HG02973 (cell line): Measurements from ENCODE around the gene CEND1.

ENCODE experiments used
- ATAC-seq: cut with Tn5 transposase; IDR thresholded peaks from one replicate; pipeline ENCODE4 v1.9.1; 2021; ENCODE audit warnings: moderate library complexity; ENCODE audit not compliant: unreplicated experiment

Gene CEND1

DNA sequence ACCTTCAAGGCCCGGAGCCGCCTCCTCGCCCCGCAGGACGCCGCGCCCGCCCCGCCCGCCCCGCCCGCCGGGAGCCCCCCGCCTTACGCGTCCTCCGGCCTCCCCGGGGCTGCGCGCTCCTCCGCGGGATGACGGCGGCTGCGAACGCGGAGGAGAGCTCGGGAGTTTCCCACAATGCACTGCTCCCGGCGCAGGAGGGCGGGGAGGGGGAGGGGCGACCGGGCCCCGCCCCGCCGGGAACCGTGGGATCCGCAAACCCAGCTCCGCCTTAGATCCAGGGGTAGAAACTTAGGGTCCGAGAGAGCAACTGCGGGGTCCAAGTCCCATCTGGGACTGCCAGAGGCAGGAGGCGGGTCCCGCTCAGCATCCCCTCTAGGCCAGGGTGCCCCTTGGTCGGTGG, at the start of gene CEND1:
Gene CEND1, minus strand, starts transcription at position 148 of the 400 bp plus-strand sequence. CDS start 1,514 bp downstream, outside the sequence.
- ATAC-seq: no peak

DNA sequence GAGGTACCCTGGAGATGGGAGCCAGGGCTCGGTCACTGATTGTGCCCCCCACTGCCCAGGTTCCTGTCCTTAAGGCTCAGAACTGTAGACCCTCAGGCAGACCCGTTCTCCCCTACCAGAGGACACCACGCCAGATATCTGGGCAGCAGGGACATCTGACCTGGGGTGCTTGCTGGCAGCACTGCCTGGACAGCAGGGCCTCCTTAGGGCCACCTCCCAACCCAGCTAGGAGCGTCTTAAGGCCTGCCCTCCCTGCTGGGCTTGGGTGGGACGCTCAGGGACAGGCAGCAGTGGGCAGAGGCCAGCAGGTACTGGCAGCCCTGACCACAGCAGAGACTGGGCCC, 49.4 kb upstream of the CEND1 start:
- no peak for ATAC-seq

DNA sequence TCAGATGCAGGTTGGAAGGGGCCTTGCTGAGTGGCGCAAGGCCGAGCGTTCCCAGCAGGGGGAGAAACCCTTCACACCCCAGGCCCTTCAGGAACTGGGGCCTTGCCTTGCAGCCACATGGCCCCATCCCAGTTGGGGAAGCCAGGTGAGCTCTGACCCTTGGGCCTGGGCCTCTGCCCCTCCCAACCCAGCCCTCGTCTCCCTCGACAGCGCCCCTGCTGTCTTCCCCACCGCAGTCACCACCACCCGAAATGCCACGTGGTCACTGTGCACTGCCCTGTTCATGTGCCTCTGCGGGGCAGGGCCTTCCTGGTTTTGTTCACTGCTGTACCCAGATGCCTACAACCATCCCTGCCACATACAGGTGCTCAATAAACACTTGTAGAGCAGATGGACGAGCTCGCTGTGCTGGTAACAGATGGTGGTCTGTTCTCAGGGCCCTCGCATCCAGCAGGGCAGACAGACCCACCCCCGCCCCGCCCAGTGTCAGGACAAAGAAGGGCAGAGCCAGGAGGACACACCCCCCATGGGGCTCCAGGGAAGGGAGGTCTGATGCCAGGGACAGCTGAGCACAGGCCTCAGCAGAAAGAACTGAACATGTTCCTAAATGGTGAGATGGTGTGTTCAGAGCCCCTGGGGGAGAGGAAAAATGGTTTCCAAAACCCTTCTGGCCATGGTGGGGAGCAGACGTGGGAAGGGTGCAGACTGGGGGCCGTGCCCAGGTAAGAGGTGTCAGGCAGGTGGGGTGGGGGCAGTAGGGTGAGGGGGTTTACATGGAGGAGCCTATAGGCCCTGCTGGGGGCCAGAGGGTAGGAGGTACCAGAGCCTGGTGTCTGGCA, 48.8 kb upstream of the CEND1 start:
- ATAC-seq: no peak

DNA sequence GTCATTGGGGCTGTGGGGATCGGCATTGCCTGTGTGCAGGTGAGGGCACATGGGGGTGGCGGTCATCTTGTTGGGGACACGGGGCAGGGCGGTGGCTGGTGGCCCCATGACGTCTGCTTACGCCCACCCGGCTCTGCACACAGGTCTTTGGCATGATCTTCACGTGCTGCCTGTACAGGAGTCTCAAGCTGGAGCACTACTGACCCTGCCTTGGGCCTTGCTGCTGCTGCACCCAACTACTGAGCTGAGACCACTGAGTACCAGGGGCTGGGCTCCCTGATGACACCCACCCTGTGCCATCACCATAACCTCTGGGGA, 48.1 kb upstream of the CEND1 start:
- ATAC-seq: no peak

DNA sequence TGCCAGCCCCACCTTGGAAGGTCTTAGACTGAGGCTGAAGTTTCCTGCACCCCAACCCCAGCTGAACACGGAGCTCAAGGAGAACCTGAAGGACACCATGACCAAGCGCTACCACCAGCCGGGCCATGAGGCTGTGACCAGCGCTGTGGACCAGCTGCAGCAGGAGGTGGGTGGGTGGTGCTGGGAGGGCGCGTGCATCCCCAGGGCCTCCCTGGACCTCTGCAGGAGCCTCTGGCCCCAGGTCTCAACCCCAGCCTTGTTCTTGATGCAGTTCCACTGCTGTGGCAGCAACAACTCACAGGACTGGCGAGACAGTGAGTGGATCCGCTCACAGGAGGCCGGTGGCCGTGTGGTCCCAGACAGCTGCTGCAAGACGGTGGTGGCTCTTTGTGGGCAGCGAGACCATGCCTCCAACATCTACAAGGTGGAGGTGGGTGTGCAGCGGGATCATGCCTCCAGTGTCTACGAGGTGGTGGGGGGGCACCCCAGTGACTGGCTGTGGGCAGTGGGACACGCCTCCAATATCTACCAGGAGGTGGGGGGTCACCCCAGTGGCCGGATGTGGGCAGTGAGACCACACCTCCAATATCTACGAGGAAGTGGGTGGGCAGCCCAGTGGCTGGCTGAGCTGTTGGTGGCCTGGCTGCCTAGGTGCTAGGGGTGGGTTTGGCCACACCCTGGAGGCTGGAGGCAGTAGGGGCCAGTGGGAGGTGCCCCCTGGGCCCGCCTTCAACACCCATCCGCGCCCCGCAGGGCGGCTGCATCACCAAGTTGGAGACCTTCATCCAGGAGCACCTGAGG, 47.5 kb upstream of the CEND1 start:
- ATAC-seq: no peak

DNA sequence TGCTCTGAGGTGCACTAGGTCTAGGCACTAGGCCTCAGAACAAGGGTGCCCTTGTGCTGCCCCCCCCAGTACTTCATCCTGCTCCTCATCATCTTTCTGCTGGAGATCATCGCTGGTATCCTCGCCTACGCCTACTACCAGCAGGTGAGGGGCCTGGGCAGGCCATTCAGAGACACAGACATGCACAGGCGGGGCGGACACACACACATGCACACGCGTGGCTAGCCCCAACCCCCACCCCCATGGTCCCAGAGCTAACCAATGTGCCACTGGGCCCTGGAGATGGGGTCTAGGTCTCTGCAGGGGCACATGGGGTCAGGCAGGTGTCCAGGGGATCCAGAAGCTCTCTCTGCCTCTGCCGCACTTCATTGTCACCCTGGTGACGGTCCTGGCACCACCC, 46.8 kb upstream of the CEND1 start:
- no peak for ATAC-seq

DNA sequence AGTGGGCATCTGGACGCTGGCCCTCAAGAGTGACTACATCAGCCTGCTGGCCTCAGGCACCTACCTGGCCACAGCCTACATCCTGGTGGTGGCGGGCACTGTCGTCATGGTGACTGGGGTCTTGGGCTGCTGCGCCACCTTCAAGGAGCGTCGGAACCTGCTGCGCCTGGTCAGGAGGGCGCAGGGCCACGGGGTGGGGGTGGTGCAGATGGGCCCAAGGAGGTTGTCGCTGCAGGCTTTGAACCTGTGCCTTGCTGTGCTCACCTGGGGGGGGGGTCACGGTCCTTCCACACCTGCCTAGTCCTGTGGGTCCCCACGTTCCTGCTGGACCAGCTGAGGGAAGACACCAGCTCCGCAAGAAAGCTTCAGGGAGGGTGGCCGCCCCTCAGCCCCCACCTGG, 46.4 kb upstream of the CEND1 start:
- no peak for ATAC-seq

DNA sequence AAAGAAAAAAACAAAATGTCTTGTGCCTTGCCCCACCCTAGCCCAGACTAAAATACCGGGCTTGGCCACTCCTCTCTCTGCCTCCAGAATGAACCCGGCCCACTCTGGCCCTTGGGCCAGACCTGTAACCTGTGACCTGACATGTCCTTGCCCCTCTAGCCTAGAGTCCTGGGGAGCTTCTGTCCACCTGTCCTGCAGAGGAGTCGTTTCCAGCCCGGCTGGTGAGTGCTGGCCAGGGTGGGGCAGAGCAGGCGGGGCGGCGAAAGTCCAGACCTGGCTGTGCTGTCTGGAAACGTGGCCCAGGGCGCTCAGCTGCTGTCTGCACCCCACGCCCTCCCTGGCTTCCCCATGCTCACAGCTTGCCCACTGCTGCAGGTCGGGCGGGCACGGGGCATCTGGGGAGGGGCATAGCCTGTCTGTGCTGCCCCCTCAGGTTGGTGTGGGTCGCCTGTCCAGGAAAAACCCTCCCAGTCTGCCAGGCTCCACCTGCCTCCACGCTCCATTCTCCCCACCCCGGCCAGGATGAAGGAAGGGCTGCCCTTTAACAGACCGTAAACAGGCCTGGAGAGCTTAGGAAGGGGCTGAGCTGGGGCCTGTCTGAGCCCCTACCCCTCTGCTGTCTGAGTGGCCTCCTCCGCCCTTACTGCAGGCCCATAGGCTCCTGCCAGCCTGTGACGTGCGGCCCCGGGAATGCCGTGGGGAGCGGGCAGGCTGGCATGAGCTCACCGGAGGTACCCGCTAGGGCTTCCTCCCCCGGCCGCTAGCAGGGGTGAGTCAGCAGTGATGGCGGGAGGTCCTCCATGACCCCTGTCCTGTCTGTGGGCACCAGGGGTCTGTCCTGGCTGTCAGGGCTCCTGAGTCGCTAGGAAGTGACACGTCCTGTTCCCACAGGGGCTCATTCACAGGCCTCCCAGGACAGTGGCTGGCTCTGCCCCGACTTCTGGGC, 44.8 kb upstream of the CEND1 start:
- ATAC-seq: no peak

DNA sequence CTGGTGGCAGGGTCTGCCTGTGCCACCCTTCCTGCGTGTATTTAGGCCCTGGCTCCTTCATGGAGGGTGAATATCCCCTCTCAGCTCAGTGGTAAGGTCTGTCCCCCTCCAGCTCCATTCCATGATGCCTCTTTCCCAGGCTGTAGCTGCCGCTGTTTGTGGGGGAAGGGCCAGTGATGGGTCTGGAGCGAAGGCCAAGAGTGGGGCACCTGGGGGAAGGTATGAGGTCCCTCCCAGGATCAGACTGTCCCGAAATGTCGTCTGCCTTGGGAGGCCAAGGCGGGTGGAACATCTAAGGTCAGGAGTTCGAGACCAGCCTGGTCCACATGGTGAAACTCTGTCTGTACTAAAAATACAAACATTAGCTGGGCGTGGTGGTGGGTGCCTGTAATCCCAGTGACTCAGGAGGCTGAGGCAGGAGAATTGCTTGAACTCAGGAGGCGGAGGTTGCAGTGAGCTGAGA, 44.0 kb upstream of the CEND1 start:
- no peak for ATAC-seq

DNA sequence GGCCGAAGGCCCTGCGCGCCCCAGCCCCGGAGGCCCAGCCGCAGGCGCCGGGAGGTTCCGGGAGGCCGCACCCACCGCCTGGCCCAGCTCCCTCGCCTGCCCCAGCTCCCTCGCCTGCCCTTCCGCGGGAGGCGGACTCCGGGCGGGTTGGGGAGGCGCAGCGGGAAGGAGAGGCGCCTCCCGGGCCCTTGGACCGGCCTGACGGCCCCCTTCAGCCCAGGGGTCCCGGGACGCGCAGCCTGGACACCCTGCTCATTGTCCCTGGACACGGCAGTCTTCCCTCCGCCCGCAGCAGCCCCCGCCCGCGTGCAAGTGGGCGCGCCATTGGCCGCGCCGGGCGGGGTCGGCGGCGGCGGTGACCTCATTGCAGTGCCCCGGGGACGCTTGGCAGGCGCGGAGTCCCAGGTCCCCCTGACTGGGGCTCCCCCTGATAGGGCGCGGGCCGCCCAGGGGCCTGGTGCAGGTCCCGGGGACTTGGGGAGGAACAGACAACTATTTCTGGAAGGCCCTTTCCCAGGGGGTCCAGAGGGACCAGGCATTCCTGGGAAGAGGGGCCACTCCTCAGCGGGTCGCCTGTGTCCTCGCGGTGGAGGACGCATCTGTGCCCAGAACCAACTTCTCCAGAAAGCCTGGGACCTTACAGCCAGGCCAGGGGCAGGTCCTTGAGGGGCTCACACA, 43.4 kb upstream of the CEND1 start:
- ATAC-seq: peak; percentile 24

DNA sequence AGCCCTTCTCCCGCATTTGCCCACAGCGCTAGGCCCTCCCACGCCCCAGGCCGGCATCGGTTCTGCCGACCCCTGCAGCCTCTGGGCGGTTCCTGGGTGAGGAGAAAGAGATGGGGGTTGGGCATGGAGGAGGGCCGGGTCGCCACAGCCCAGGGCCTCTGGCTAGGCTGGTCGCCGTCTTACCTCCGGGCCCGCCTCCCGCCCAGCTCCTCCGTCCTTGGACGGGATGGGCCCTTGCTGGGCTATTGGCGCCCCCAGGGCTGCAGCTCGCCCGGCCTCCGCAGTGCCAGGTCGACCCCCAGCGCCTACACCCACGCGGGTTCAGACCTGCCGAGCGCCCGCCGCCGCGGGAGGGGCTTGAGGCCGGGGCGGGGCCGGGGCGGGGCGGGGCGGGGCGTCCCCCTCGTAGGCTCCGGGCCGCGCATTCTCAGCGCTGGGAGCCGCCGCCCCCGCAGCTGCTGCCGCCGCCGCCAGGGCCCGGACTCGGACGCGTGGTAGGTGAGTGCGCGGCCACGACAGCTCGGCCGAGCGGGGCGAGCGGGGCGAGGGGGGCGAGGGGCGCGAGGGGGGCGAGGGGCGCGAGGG, 42.7 kb upstream of the CEND1 start, which contains the start of gene CD151:
Gene CD151, plus strand, starts transcription at position 424 of the 585 bp plus-strand sequence. CDS start 3,118 bp downstream, outside the sequence.
- ATAC-seq: peak; percentile 35

DNA sequence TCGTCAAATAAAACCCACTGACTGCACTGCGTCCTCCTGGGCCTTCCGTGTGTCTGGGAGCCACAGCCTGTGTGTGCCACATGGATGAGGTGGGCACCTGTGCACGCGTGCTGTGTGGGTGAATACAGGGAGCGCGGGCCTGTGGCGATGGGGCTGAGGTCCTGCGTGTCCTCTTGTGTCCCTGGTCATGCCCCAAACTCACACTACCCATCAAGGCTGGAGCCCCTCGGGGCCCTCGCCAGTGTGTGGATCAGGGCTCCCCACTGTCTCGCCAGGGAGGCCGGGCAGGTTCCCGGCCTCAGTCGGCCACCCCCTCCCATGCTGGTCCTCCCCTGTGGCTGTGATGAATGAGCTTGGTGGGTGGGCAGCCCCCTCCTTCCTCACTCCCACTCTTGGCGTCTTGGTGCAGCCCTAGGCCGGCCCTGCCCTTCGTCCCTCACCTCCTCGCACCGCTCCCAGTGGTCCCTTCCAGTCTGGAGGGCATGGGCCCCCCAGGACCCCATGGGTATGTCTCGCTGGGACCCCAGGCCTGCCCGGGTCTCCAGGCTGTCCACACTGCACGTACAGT, 42.2 kb upstream of the CEND1 start:
- no peak for ATAC-seq

DNA sequence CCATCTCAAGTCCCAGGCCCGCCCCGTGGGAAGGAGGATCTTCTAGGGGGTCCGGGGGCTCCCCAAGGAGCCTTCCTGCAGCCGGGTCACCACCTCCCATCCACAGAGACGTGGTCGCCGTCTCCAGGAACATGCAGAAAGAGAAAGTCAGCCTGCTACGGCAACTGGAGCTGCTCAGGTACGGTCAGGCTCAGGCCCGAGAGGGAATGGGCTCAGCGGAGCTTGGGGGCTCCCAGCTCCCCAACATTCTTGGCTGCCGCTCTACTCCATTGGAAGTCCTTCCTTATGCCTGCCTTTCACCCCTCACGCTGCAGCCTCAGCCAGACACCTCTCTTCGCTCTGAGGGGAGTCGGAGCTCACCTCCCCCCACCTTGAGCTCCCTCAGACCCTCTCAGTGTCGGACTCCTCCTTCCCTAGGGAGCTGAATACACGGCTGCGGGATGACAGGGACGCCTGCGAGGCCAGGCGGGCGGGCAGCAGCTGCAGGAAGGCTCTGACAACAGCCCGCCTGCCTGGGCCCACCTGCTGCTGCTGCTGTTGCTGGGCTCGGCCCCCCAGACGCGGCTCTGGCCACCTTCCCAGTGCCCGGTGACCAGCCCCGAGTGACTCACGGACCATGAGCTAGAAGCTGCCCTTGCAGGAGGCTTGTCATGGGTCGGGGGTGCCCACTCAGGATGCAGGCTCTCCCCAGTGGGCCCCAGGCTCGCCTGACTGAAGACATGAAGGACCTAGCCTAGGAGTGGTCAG, 41.4 kb upstream of the CEND1 start:
- ATAC-seq: no peak

DNA sequence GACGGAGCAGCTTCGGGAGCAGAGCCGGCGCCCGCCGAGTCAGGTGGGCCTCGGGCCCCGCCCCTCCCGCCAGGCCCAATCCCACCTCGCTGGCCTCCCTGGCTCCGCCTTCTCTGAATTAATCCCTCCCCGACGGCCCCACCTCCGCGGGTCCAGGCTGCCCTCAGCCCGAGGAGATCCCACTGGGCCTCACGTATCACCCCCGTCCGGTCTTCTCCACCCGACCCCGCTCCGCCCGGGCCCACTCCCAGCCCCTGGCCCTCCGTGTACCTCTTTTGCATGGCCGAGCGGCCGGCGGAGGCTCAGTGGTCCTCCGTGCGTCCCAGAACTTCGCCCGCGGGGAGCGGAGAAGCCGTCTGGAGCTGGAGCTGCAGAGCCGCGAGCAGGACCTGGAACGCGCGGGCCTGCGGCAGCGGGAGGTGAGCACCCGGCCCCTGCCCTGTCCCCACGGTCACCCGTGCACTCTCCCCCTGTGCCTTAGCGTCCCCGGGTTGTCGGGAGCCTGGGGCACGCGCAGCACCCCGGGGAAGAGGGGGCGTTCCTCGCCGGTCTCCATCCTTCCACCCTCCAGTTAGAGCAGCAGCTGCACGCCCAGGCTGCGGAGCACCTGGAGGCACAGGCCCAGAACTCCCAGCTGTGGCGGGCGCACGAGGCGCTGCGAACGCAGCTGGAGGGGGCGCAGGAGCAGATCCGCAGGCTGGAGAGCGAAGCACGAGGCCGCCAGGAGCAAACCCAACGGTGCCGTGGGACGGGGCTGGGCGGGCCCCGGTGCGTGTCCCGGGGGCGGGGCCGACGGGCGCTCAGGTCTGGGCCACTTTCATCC, 40.6 kb upstream of the CEND1 start:
- no peak for ATAC-seq

DNA sequence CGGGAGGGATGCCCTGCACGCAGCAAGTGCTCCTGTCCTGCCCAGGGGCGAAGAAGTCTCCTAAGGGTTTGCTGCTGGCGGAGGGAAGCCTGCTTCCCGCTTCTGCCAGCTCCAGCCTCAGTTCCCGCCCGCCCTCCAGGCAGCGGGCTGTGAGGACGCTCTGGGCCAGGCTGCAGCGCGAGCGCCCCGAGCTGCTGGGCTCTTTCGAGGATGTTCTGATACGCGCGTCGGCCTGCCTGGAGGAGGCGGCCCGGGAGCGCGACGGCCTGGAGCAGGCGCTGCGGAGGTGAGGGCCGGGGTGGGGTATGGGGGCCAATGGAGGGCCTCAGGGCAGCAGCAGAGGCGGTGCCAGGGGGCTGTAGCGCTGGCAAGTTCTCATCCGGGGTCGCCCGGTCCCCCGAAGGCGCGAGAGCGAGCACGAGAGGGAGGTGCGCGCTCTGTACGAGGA, 40.0 kb upstream of the CEND1 start:
- no peak for ATAC-seq

DNA sequence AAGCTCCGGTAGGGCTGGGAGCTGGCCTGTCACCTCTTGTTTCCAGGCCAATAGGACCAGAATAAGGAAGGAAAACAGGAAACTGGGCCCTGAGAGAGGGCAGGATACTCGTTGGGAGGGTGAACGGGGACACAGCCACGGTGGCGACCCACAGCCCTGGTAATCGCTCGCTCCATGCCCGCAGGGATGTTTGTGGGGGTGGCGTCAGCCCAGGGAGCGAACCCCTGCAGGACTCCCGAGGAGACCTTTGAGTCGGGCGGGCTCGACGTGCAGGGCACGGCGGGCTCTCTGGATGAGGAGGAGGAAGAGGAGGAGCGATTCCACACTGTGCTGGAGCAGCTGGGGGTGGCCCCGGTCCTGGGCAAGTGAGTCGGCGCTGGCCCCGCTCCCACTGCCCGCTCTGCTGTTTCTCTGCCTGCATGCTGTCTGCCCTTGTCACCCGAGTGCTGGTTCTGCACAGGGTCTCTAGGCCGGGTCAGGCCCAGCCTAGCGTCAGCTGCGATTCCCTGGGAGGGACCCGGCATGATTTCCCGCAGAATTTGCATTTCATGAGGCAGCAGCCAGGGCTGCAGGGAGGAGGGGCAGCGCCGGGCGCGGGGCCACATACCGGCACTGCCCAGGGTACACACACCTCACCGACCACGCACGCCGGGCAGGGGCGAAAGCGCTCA, 39.4 kb upstream of the CEND1 start:
- ATAC-seq: no peak

DNA sequence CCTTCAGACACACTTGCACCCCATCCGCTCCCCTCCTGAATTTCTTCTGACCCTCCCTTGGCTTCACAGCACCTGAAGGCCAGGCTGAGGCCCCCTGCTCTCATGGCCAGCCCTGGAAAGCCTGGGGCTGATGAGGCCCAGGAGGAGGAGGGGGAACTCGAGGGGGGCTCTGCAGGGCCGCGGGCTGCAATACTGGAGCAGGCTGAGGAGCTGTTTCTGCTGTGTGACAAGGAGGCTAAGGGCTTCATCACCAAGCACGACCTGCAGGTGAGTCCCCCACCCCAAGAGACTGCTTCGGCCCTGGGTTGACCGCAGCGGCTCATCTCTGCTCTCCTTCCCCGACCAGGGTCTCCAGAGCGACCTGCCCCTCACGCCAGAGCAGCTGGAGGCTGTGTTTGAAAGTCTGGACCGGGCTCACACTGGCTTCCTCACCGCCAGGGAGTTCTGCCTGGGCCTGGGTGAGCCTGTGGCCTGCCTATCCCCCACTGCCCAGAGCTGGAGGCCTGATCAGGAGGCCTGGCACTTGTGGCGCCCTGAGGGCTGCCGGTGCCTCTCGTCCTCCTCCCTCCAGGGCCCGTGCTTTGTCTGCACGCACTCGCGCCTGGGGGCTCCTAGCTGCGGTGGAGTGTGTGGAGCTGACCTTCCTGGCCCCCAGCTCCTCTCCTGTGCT, 38.8 kb upstream of the CEND1 start:
- ATAC-seq: no peak
